Naive thymus-derived CD8-positive, alpha-beta T cell (primary cell): Measurements from ENCODE around the gene SOD2. TPM values are rescaled to one million over a fixed set of nuclear protein-coding genes. Genes with fewer than 3 reads are reported as not detected.
A peak's percentile ranks its signal among the peaks of the same experiment; 100 is the strongest.
"Not testable (repeated sequence)": the region's sequence is repeated elsewhere in the genome, so short reads cannot be mapped to it uniquely, and the experiment has no call there.

Experiments used
- ATAC-seq, 2 donors: fragments of 150-1000 bp; cut with Tn5 transposase in 1 of 2; sonication (Bioruptor Pico), chemical (Tn5 transposase) in 1 of 2; 1 replicate in 1 of 2; 2 replicates in 1 of 2; pipeline ENCODE4 v1.10.0; 2021; ENCODE audit warnings: mild to moderate bottlenecking in 2 of 2, moderate library complexity in 2 of 2
- POLR2A ChIA-PET: fragments of 350-600 bp; sonication (Branson Sonifier 250); formaldehyde crosslinking; loops from one replicate; lab custom pipeline; 2021; ENCODE audit warnings: antibody characterized with exemption; lab: Charles Lee
- DNase-seq, 10 donors: peaks; one replicate each; pipeline versions ENCODE4 v3.0.0 to v3.0.0-alpha.2; 2020 to 2022
- H3K27ac Mint-ChIP-seq, 10 donors: one replicate each; pipeline ENCODE4 v1.8.0; 2020 to 2022; ENCODE audit warnings: mild to moderate bottlenecking in 10 of 10, mixed read lengths in 10 of 10, moderate library complexity in 4 of 10, inconsistent platforms in 1 of 10
- H3K27me3 Mint-ChIP-seq, 5 donors: one replicate each; pipeline ENCODE4 v1.8.0; 2021 to 2022; ENCODE audit warnings: mixed read lengths in 5 of 5
- H3K36me3 Mint-ChIP-seq, 3 donors: one replicate each; pipeline ENCODE4 v1.8.0; 2020 to 2022; ENCODE audit warnings: mixed read lengths in 3 of 3, mild to moderate bottlenecking in 2 of 3, inconsistent platforms in 1 of 3
- H3K4me1 Mint-ChIP-seq, 4 donors: one replicate each; pipeline ENCODE4 v1.8.0; 2021 to 2022; ENCODE audit warnings: mixed read lengths in 4 of 4
- H3K4me3 Mint-ChIP-seq, 10 donors: one replicate each; pipeline ENCODE4 v1.8.0; 2020 to 2022; ENCODE audit warnings: mild to moderate bottlenecking in 10 of 10, mixed read lengths in 10 of 10, moderate library complexity in 6 of 10, inconsistent platforms in 1 of 10
- H3K9me3 Mint-ChIP-seq, 9 donors: one replicate each; pipeline ENCODE4 v1.8.0; 2020 to 2022; ENCODE audit warnings: mixed read lengths in 9 of 9, mild to moderate bottlenecking in 3 of 9, inconsistent platforms in 1 of 9, moderate library complexity in 1 of 9
- polyA plus RNA-seq, 3 donors: library from polyadenylated mRNA; unstranded; fragments of 300-500 nt; fragmentation: Illumina TruSeq; gene quantifications; one replicate each; pipeline ENCODE4 v1.2.3, GENCODE V29; 2021
- total RNA-seq, 8 experiments: library from RNA in 2 of 8; stranded (reverse) in 2 of 8; gene quantifications; one replicate each; pipeline ENCODE4 v1.2.3 and lab custom pipeline; 2021 to 2026

Gene SOD2
- 10 to 100 TPM; 83.4 to 86.5 TPM for total RNA-seq
- 10 to 100 TPM; 80.5 to 92.0 (median 90.0) TPM for polyA plus RNA-seq

GRCh38 chr6:159693128-159693893 is at the start of gene SOD2:
TSS of gene SOD2 (minus strand) at chr6:159693241. CDS start at chr6:159693167, 74 bp downstream.
- H3K4me1 Mint-ChIP-seq, result peaks cover 29 to 45% (median 45%) of the 10 kb centered on the region in 4 donors
- ATAC-seq, result peak; percentile 74 to 77
- peak; percentile 70 to 95 (median 84) for DNase-seq
- POLR2A ChIA-PET, result interaction anchor here (0.6 to 11.7 kb wide), 10 partner anchors 9 to 586 kb away, joined by 3 to 142 read pairs (median 6); partner anchors contain the start of genes ACAT2, MRPL18, TCP1 and WTAP
- H3K9me3 Mint-ChIP-seq, result no peaks in the 10 kb centered on the region
- no peaks in the 10 kb centered on the region for H3K27me3 Mint-ChIP-seq
- peaks cover 0 to 24% (median 3%) of the 10 kb centered on the region in 3 donors for H3K36me3 Mint-ChIP-seq
- H3K4me3 Mint-ChIP-seq, result peak within 1 kb of the TSS; percentile 88 to 97 (median 94)
- peak within 1 kb of the TSS; percentile 35 to 98 (median 96) for H3K27ac Mint-ChIP-seq

GRCh38 chr6:159742165-159742564 is 49.1 kb upstream of the SOD2 start:
- POLR2A ChIA-PET, result no interaction called here
- DNase-seq (no peak), ATAC-seq (no peak)
- Mint-ChIP-seq H3K9me3 (no peaks in the 10 kb centered on the region), H3K27me3 (no peaks in the 10 kb centered on the region), H3K36me3 (peaks cover 13 to 91% (median 16%) of the 10 kb centered on the region in 3 donors), H3K4me1 (peaks cover 16 to 41% (median 31%) of the 10 kb centered on the region in 4 donors), H3K4me3 (no peak overlapping the region), H3K27ac (peak overlapping the region in 1 of 10 donors; percentile 66)

GRCh38 chr6:159739341-159739740 is 46.3 kb upstream of the SOD2 start:
- no peaks in the 10 kb centered on the region for H3K27me3 Mint-ChIP-seq
- peaks cover 12 to 46% (median 31%) of the 10 kb centered on the region in 4 donors for H3K4me1 Mint-ChIP-seq
- no peak for DNase-seq
- peaks cover 2 to 72% (median 9%) of the 10 kb centered on the region in 3 donors for H3K36me3 Mint-ChIP-seq
- H3K9me3 Mint-ChIP-seq, result no peaks in the 10 kb centered on the region
- peak overlapping the region in 1 of 10 donors; percentile 59 for H3K27ac Mint-ChIP-seq
- H3K4me3 Mint-ChIP-seq, result no peak overlapping the region
- no peak for ATAC-seq
- POLR2A ChIA-PET, result interaction anchor here (1.2 kb wide), 1 partner anchor 12 kb away, joined by 5 read pairs; the partner anchor contains the start of gene WTAP

- H3K4me1 Mint-ChIP-seq, result peaks cover 13 to 69% (median 45%) of the 10 kb centered on the region in 4 donors
- ATAC-seq (no peak), DNase-seq (no peak)
- peaks cover 0 to 62% (median 4%) of the 10 kb centered on the region in 3 donors for H3K36me3 Mint-ChIP-seq
- H3K4me3 Mint-ChIP-seq, result peak overlapping the region in 1 of 10 donors; percentile 26
- POLR2A ChIA-PET, result no interaction called here
- no peaks in the 10 kb centered on the region for H3K27me3 Mint-ChIP-seq
- no peaks in the 10 kb centered on the region for H3K9me3 Mint-ChIP-seq
- peak overlapping the region in 2 of 10 donors; percentile 26 to 66 for H3K27ac Mint-ChIP-seq
Observed at GRCh38 chr6:159736908-159737307, 43.9 kb upstream of the SOD2 start.

GRCh38 chr6:159733395-159733794 is 40.4 kb upstream of the SOD2 start:
- not testable (repeated sequence) for DNase-seq, H3K27me3 Mint-ChIP-seq, ATAC-seq, H3K9me3 Mint-ChIP-seq
- Mint-ChIP-seq H3K4me1 (peaks cover 22 to 87% (median 67%) of the 10 kb centered on the region in 4 donors), H3K4me3 (peak overlapping the region in 3 of 10 donors; percentile 47 to 57 (median 52)), H3K27ac (peak overlapping the region in 6 of 10 donors; percentile 27 to 83 (median 56)), H3K36me3 (peaks cover 0 to 42% (median 3%) of the 10 kb centered on the region in 3 donors)
- POLR2A ChIA-PET, result interaction anchor here (0.7 to 1.0 kb wide), 2 partner anchors 28 to 243 kb away, joined by 3 read pairs; partner anchors contain the start of gene ACAT2

GRCh38 chr6:159732550-159732949 is 39.5 kb upstream of the SOD2 start:
- not testable (repeated sequence) for H3K27me3 Mint-ChIP-seq, ATAC-seq, DNase-seq, H3K9me3 Mint-ChIP-seq
- H3K4me3 Mint-ChIP-seq, result peak overlapping the region in 6 of 10 donors; percentile 43 to 57 (median 52)
- H3K27ac Mint-ChIP-seq, result peak overlapping the region in 9 of 10 donors; percentile 7 to 81 (median 34)
- POLR2A ChIA-PET, result interaction anchor here (1.0 to 1.9 kb wide), 2 partner anchors 29 kb away, joined by 3 to 8 read pairs; partner anchors contain the start of gene ACAT2
- peaks cover 0 to 34% (median 3%) of the 10 kb centered on the region in 3 donors for H3K36me3 Mint-ChIP-seq
- H3K4me1 Mint-ChIP-seq, result peaks cover 17 to 84% (median 60%) of the 10 kb centered on the region in 4 donors

- DNase-seq (no peak), ATAC-seq (no peak)
- Mint-ChIP-seq H3K9me3 (peaks cover 0 to 2% (median 0%) of the 10 kb centered on the region in 9 donors), H3K36me3 (peaks cover 0 to 28% (median 3%) of the 10 kb centered on the region in 3 donors), H3K27ac (peak overlapping the region in 5 of 10 donors; percentile 15 to 93 (median 34)), H3K4me3 (peak overlapping the region; percentile 20 to 93 (median 60)), H3K27me3 (peaks cover 0 to 2% (median 0%) of the 10 kb centered on the region in 5 donors), H3K4me1 (peaks cover 20 to 78% (median 67%) of the 10 kb centered on the region in 4 donors)
- POLR2A ChIA-PET, result interaction anchor here (3.7 to 8.9 kb wide), 3 partner anchors 30 to 60 kb away, joined by 17 to 142 read pairs (median 81); partner anchors contain the start of genes ACAT2, MRPL18, SOD2 and TCP1
Observed at GRCh38 chr6:159730332-159730676, 37.3 kb upstream of the SOD2 start.

- Mint-ChIP-seq H3K36me3 (peaks cover 0 to 28% (median 3%) of the 10 kb centered on the region in 3 donors), H3K9me3 (peaks cover 0 to 2% (median 0%) of the 10 kb centered on the region in 9 donors), H3K27ac (peak overlapping the region in 9 of 10 donors; percentile 56 to 99 (median 87)), H3K27me3 (peaks cover 0 to 2% (median 0%) of the 10 kb centered on the region in 5 donors), H3K4me1 (peaks cover 20 to 78% (median 66%) of the 10 kb centered on the region in 4 donors), H3K4me3 (peak overlapping the region; percentile 82 to 94 (median 90))
- POLR2A ChIA-PET, result interaction anchor here (1.6 to 8.9 kb wide), 4 partner anchors 8 to 61 kb away, joined by 5 to 142 read pairs (median 49); partner anchors contain the start of genes ACAT2, MRPL18, SOD2 and TCP1
- DNase-seq (no peak), ATAC-seq (no peak)
Observed at GRCh38 chr6:159729598-159730331, 36.7 kb upstream of the SOD2 start.

GRCh38 chr6:159728531-159728964 is 35.5 kb upstream of the SOD2 start:
- Mint-ChIP-seq H3K27me3 (peaks cover 0 to 2% (median 0%) of the 10 kb centered on the region in 5 donors), H3K9me3 (peaks cover 0 to 2% (median 0%) of the 10 kb centered on the region in 9 donors), H3K36me3 (peaks cover 0 to 23% (median 3%) of the 10 kb centered on the region in 3 donors), H3K4me3 (peak overlapping the region; percentile 82 to 94 (median 90)), H3K27ac (peak overlapping the region; percentile 81 to 99 (median 93)), H3K4me1 (peaks cover 20 to 71% (median 59%) of the 10 kb centered on the region in 4 donors)
- no peak for ATAC-seq
- no peak for DNase-seq
- POLR2A ChIA-PET, result interaction anchor here (1.6 to 8.9 kb wide), 4 partner anchors 9 to 62 kb away, joined by 5 to 142 read pairs (median 49); partner anchors contain the start of genes ACAT2, MRPL18, SOD2 and TCP1

- ATAC-seq (peak; percentile 25 to 31), DNase-seq (no peak)
- peaks cover 24 to 69% (median 61%) of the 10 kb centered on the region in 4 donors for H3K4me1 Mint-ChIP-seq
- POLR2A ChIA-PET, result interaction anchor here (0.8 to 8.9 kb wide), 15 partner anchors 10 to 255 kb away, joined by 3 to 142 read pairs (median 5); partner anchors contain the start of genes ACAT2, MRPL18, SOD2 and TCP1
- peaks cover 0 to 8% (median 0%) of the 10 kb centered on the region in 9 donors for H3K9me3 Mint-ChIP-seq
- peaks cover 0 to 2% (median 0%) of the 10 kb centered on the region in 5 donors for H3K27me3 Mint-ChIP-seq
- peak overlapping the region; percentile 82 to 94 (median 90) for H3K4me3 Mint-ChIP-seq
- peak overlapping the region; percentile 81 to 99 (median 93) for H3K27ac Mint-ChIP-seq
- H3K36me3 Mint-ChIP-seq, result peaks cover 5 to 19% (median 5%) of the 10 kb centered on the region in 3 donors
Observed at GRCh38 chr6:159727717-159728445, 34.8 kb upstream of the SOD2 start.
